Measurements from ENCODE around the gene SPRY4.
"Not testable (repeated sequence)": the region's sequence is repeated elsewhere in the genome, so short reads cannot be mapped to it uniquely, and the experiment has no call there.

The SPRY4 gene

DNA sequence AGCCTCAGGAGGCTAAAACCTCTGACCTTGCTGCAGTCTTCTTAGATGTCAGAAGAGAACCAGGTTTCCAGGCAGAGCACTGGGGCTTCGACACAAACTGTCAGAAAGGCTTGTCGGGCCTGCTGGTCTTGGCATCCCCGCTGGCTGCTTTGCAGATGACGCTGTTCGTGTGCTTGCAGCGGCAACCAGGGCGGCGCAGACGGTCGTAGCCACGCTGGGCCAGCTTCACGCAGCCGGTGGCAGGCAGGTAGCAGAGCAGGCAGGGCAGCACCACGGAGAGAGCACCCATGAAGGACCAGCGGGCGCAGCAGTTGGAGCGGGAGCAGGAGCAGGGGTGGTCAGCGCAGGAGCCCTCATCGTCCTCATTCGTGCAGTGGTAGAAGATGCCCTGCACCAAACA, 10.7 kb downstream of the SPRY4 start:
- no peak for DNase-seq

DNA sequence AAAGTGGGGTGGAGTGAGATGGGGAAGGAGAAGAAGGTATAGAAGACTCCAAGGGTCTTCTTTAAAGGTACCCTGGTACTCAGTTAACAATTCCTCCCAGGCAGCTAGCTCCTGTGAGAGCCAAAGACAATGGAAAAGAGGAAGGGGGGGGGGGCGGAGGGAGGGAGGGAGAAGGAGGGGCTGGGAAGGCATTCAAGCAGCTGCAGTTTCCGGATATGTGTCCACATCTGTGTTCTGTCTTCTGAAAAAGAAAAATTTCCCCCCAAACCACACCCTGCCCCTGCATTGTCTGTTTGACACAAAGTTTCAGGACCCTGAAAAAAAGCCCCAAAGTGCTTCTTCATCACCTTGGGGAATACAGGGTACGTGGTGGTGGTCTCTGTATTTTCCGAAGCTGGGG, 11.1 kb downstream of the SPRY4 start:
- DNase-seq, result no peak

DNA sequence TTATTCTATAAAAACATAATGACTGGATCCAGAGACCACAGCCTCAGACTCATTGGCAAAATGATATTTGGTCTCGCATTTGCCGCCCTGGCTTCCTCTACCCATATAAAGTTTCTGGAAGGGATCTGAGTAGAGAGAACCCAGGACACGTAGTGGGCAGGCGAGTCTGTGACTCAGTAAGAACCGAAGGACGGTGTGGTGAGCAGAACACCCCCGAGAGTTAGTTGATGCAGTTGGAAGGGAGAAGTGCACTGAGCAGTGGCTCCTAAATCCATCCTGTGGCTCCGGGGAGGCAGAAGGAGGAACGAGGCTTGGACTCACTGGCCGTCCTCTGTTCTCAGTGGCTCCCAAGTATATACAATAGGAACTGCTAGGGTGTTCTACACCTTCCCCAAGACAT, 11.5 kb downstream of the SPRY4 start:
- DNase-seq, result no peak

DNA sequence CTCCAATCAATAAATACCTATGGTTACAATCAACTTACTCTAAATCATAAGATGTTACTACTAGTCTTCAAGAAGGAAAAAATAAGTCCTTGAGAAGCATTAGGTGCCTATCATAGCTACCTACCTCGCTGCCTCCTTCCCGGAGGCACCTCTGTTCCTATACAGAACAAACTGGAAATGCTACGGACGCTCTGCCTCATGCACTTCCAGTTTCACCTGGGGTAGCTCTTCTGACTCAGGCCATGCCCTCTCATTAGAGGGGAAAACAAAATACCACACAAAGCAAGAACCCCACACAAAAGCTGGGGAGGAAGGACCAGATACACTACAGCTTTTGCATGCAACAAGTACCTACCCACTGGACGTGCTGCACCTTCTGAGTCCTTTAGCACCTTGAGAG, 12.4 kb downstream of the SPRY4 start:
- no peak for DNase-seq

DNA sequence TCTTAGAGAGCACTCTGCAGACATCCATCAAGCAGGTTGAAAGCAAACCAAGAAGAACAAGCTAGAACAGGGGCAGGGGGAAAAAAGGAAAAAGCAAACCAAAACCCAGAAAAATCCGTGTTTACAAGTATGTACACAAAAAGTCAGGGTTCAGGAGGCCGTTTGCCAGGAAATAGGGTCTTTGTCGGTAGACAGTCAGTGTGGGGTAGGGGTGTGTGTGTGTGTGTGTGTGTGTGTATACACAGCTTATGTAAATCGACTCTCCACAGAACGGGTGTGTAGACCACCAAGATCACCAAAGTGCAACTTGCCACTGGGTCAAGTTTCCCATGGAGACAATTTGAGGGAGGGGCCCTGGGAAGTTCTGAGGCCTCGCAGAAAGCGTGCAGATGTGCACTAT, 13.1 kb downstream of the SPRY4 start:
- DNase-seq, result no peak

DNA sequence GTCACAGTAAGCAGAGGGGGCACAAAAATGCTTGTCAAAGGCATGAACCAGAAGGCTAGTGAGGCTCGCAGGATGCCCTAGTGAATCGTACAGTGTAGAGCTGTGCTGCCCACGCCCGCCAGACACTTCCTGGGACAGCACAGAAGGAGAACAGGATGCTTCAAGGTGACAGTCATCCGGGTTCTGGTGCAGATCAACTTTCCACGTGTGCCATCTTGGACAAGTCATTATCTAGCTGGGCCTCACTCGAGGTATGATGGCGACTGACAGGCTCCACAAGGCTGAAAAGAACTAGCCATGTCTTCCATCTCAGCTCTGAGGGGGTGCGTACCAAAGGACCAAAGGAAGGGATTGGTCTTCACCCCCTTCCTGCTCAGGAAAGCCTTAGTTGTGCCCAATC, 14.0 kb downstream of the SPRY4 start:
- DNase-seq, result no peak

DNA sequence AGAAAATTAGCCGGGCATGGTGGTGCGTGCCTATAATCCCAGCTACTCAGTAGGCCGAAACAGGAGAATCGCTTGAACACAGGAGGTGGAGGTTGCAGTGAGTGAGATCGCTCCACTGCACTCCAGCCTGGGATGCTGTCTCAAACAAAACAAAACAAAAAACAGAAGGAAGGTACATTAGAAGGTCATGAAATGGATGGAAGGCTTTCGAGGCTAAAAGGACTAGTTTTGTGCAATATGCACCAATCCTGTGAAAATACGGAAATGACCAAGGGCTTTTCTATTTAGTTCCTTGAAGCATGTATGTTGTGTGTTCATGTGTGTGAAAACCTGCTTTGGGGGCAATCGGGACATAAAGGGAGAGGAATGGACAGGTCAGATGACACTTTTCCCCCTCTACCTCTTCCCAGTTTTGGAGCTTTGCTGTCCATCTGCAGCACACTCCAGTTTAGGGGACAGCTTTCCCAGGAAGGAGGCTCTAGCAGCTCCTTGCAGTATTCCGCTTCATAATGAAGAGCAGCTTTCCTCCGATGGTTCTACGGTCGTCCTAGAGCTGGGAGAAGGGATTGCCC, 15.0 kb downstream of the SPRY4 start:
- no peak for DNase-seq

DNA sequence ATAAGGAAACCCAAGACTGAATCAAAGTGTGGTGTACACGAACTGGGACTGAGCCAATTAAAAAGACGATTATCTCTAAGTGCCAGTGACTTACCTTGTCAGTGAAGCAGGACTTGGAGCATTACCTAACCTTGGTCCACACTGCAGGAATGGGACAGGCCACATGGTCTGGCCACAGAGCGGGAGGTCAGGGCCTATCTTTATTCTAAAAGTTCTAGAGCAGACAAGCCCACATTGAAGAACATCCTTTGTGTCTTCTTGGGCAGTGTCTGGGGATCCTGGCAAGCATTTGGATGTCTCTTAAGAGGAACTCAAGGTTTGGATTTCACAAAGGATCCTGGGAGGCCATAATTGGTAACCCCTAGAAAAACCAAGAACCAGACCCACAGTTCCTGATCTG, 16.5 kb downstream of the SPRY4 start:
- no peak for DNase-seq

DNA sequence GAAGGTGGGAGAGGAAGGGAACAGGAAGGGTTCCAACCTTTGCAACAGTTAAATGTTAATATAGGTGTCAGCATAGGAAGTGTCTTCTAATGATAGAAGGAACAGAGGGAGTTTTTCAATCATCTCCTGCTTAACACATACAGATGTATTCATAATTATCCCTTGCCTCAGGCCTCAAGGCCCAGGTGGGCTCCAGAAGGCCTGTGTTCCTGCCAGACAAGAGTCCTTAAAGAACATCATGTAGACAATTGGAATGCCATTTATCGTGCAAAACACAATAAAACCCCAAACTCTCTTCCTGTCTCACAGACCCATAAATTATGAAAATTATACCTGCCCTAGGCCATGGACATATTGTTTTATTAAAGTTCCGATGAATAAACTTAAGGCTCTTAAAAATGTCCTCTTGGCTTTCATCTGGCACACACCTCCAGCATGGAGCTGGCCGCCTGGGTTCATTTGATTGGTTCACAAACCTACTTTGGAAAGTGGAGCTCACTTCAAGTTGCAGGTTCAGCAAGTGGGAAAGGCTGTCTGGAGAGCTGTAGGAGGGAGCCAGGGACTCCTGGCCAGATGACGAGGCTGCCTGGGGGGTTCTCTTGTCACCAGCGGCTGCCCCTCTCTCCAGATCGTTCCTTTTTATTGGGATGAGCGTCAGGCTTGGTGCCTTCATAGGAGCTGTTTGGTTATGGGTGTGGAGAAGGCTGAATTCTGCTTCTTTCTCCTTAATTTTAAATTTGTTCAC, 17.5 kb downstream of the SPRY4 start:
- DNase-seq, result no peak

DNA sequence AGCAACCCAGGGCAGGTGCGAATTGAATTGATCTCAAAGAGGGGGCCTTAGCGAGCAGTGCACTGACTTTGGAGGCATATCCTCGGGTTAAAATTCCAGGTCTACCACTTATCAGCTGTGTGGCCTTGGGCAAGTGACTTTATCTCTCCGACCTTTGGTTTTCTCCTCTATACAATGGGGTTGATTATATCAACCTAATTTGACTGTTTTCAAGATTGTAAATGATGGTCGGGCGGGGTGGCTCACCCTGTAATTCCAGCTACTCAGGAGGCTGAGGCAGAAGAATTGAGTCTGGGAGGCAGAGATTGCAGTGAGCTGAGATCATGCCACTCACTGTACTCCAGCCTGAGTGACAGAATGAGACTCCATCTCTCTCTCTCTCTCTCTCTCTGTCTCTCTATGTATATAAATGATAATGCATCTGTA, 18.7 kb downstream of the SPRY4 start:
- no peak for DNase-seq

DNA sequence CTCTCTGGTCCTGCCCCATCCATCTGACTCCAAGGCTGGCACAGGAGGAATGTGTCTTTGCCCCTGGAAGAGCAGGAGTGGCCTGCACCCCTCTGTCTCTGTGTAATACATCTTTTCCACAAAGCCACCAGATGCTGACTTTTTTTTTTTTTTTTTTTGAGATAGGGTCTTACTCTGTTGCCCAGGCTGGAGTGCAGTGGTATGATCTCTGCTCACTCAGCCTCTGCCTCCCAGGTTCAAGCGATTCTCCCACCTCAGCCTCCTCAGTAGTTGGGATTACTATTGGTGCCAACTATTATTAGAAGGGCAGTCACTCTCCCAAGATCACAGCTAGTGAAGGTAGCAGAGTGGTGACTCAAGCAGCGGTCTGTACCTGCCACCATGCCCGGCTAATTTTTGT, 19.6 kb downstream of the SPRY4 start:
- DNase-seq, result no peak

DNA sequence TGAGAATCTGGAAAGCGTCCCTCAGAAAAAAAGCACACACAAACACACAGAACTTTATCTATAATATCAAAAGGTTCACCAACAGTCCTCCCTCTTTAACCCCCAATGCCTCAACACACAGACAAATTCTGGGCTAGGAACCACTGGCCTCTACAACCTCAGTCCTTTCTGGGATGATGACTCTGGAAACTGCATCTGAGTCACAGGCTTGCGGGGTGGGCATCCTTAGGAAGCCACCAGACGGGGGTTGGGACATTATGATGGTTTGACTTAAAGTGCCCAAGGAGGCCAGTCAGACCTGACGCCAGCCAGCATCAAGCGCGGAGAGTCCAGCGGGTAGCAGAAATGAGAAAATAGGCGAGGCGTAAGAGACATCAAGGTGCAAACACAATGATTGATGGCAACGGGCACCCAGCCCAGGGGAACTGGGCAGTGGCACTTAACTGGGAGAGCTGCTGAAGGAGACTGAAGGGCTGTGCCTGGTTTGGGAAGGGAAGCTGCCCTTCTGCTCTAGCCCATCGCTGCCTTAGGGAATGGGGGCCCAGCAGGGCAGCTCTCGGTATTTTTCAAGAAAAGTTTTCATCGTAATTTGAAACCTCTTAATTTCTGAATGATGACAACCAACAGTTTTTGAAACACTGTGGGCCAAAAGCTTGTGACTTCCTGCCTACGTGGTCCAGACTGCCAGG, 20.7 kb downstream of the SPRY4 start:
- DNase-seq, result no peak

DNA sequence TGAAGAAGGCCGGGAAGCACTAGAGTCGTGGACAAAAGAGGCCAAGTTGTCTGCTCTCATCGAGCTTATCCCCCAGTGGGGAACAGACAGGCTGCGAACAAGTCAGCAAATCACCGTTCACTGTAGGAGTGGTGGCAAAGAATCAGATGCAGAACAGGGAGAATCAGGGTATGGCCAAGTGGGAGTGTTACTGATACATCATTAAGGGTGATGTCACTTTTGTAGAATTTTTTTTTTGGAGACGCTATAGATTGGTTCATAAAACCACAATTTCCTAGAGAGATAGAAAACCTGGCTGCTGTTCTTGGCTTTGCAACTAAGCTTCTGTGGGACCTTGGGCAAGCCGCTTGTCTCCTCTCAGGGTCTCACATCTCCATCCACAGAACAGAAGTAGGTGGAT, 21.3 kb downstream of the SPRY4 start:
- DNase-seq, result no peak

DNA sequence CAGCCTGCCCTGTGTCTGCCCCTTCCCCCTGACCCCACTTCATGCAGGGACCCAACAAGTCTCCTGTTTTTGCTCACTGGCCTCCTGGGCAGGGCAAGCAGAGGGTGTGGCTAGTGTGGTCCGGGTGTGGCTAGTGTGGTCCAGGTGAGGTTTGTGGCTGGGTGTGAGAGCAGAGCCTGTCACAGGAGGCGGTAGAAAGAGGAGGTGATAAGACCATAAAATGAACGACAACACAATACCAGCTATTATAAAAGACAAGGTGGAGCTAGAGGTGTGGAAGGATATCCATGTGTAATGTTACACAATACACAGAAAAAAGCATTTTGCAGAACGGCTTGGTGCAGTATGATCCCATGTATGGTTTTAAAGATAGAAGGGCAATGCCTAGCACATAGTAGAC, 23.3 kb downstream of the SPRY4 start:
- no peak for DNase-seq

DNA sequence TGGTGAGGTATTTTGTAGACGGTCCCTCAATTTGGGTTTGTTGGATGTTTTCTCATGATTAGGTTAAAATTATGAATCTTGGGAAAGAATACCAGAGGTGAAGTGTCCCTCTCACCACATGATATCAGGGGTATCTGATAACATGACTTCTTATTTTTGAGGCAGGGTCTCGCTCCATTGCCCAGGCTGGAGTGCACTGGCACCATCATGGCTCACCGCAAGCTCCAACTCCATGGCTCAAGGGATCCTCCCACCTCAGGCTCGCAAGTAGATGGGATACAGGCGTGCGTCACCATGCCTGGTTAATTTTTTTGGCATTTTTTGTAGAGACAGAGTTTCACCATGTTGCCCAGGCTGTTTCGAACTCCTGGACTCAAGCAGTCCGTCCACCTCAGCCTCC, 24.1 kb downstream of the SPRY4 start:
- no peak for DNase-seq

DNA sequence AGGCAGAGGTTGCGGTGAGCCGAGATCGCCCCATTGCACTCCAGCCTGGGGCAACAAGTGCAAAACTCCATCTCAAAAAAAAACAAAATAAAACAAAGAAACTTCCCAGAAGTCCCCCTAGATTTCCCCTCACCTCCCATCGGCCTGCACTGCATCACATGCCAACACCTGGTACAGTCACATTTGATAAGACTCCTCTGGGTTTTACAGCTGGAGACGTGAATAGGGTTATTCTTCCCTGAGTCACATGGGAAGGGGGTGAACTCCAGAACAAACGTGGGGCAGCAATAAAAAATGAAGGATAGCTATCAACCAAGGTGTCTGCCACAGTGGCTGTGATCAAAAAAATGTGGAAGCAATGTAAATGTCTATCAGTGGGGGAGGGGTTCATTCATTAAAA, 26.0 kb downstream of the SPRY4 start:
- DNase-seq, result no peak

DNA sequence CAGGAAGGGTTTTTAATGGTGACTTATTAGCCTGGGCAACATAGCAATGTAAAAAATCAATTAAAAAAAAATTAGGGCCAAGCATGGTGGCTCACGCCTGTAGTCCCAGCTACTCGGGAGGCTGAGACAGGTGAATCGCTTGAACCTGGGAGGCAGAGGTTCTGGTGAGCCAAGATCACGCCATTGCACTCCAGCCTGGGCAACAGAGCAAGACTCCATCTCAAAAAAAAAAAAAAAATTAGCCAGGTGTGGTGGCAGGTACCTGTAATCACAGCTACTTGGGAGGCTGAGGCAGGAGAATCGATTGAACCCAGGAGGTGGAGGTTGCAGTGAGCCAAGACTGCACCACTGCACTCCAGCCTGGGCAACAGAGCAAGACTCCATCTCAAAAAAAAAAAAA, 27.0 kb downstream of the SPRY4 start:
- not testable (repeated sequence) for DNase-seq

DNA sequence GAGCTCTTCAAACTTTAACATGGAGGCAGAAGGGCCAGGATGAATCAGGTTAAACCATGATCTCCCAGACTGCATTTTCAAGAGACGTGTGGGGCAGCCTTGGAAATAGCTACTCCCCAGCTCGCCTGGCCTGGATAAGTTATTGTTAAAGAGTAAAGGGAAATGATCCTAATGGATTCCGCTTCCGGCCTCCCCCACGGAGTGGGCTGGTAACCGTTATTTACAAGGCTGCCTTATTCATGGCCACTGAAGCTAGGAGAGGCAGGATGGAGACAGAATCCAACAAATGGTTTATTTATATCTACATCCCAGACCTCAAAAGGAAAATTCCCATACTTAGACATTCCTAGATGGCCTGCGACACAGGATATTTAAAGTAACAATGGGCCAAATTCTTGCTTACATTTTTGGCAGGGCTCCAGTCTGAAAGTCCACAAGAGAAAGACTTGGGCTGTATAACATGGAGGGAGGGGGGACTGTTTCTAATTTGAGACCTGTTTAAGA, 27.9 kb downstream of the SPRY4 start:
- no peak for DNase-seq

DNA sequence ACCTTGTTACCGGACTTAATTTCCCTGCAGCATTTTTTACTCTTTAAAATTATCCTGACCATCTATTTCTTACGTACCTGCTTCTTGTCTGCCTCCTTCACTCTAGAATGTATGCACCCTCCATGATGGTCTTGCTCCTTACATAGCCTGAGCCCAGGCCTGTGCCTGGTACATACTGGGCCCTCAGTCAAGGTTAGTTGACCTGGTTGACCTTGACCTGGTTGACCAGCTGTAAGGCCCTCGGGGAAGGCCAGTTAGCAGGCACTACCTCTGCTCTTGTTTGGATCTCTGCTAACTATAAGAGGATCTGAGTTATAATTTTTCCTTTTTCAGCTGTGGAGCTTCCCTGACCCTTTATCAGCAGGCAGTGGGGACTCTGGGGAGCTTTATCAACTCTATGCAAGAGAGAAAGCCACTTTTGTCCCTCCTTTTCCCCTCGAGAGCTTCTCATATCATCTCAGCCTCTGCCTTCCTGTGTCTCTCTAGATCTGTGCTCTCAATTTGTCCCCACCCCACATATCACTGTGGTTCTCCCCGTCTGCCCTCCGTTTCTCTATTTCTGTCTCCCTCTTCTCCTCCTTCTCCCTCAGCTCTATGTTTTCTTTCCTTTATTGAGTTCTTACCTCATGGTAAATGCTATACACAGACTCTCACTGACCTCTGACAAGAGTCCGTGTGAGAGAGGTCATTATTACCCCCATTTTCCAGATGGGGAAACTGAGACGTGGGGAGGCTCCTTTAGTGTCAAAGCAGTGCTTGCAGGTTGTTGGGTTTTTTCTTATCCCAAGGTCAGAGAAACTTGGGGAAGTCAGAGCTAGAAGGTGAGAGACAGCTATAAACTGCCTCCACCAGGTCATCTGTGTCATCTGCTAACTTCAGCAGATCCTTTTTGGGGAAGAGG, 28.6 kb downstream of the SPRY4 start:
- no peak for DNase-seq

DNA sequence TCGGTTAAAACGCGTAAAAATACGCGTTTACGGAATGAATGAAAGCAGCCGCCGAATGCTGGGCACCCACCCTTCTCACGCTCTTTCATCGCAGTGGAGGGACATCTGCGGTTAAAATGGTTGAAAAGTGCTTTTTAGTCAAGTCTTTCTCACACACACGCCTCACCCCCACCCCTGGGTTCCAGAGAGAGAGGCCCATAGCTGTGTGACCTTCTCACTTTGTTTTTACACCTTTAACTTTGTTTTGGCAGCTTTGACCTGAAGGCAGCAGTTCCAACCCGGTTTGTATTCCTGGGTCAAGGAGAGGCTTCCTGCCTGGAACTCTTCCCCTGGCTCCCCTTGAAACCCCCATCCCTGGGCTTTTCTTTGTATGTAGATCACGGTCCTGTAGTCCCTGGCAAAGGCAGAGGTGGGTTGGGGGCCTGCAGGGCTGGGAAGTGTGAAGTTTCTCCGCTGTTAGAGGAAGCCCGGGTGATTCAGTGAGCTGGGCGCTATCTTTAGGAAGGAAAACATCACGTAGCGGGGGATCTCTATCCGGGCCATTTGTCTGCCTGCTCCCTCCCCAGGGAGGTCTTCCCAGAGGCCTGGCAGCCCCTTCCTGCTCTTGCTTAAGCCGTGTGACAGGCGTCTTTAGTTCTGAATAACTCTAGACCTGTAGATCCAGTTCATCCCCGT, 29.6 kb downstream of the SPRY4 start:
- DNase-seq, result no peak

DNA sequence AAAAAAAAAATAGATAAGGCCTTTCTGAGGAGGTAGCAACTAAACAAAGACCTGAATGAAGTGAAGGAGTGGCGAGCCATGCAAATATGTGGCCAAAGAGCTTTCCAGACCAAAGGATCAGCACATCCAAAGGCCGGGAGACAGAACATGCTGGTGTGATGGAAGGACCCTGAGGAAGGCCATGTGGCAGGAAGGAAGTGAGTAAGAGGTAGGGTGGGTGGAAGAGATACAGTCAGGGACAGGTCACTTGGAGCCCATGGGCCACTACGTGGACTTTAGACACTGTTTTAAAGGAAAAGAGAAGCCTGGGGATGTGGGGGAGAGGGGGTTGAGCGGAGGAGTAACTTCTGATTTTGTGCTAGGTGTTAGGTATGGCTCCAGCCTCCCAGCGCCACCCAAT, 31.3 kb downstream of the SPRY4 start:
- DNase-seq, result no peak

DNA sequence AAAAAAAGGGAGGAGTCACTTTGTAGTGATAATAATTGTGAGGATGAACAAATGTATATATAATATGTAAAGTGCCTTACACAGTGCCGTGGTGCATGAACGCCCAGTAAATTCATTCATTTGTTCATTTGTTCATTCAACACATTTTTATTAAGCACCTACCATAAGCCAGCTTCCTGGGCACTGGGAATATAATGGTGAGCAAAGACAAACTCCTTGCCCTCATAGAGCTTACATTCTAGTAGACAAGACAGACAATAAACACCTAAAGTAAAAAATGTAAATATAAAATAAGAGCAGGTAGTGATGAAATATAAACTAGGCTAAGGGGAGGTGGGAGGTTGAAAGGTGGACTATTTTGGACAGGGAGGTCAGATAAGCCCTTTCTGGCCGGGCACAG, 32.0 kb downstream of the SPRY4 start:
- no peak for DNase-seq

DNA sequence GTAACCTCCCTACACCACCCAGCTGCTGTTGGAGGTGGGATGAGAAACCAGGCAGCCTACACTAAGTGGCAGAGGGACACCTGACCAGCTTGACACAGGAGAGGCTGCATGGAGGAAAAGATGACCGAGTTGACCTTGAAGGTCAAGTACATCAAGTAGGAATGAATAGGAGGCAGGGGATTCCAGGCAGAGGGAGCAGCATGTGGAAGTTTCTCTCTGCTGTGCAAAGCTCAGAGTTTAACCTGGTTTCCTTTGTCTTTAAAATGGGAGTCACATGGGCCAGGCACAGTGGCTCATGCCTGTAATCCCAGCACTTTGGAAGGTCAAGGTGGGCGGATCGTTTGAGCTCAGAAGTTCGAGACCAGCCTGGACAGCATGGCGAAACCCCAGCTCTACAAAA, 32.6 kb downstream of the SPRY4 start:
- DNase-seq, result no peak

Measured in bone marrow (tissue), 2 donors.